Thymus (tissue), 11 donors: Measurements from ENCODE around the gene KIRREL3. TPM values are rescaled to one million over a fixed set of nuclear protein-coding genes. Genes with fewer than 3 reads are reported as not detected.
A peak's percentile ranks its signal among the peaks of the same experiment; 100 is the strongest.

Experiments used
- DNase-seq, 9 donors: peaks; one replicate each; pipeline ENCODE4 v3.0.0-alpha.2; 2013; ENCODE audit warnings: low spot score in 9 of 9, low read depth in 6 of 9, missing footprints in 1 of 9
- H3K27ac ChIP-seq, 2 donors: one replicate each; pipeline ENCODE4 v1.5.1; 2013; ENCODE audit warnings: control low read depth in 1 of 2, low read depth in 1 of 2, low read length in 1 of 2, mild to moderate bottlenecking in 1 of 2, moderate library complexity in 1 of 2
- H3K27me3 ChIP-seq, 2 donors: one replicate each; pipeline ENCODE4 v1.5.1; 2013; ENCODE audit warnings: low read length in 1 of 2; ENCODE audit not compliant: control insufficient read depth in 2 of 2, insufficient read depth in 1 of 2
- H3K36me3 ChIP-seq, 2 donors: one replicate each; pipeline ENCODE4 v1.5.1; 2013; ENCODE audit warnings: low read length in 1 of 2, mild to moderate bottlenecking in 1 of 2, moderate library complexity in 1 of 2; ENCODE audit not compliant: control insufficient read depth in 2 of 2, insufficient read depth in 2 of 2
- H3K4me1 ChIP-seq, 2 donors: one replicate each; pipeline ENCODE4 v1.5.1; 2013; ENCODE audit warnings: low read length in 2 of 2; ENCODE audit not compliant: control insufficient read depth in 2 of 2, insufficient read depth in 2 of 2
- H3K4me3 ChIP-seq, 2 donors: one replicate each; pipeline ENCODE4 v1.5.1; 2013; ENCODE audit warnings: low read length in 2 of 2, control low read depth in 1 of 2, mild to moderate bottlenecking in 1 of 2
- H3K9me3 ChIP-seq, 2 donors: one replicate each; pipeline ENCODE4 v1.5.1; 2013; ENCODE audit warnings: low read length in 1 of 2, mild to moderate bottlenecking in 1 of 2; ENCODE audit not compliant: control insufficient read depth in 2 of 2, insufficient read depth in 1 of 2
- WGBS: extraction: QIAGEN DNeasy Blood & Tissue Kit; methylation state at CpG from one replicate; pipeline ENCODE4 v1.1.7; 2013; 5-methylcytosine and 5-hydroxymethylcytosine counted together
- polyA plus RNA-seq: library from polyadenylated mRNA; stranded (reverse); fragments of 200-250 nt; gene quantifications from one replicate; pipeline ENCODE4 v1.2.3, GENCODE V29; 2013
- total RNA-seq: library from RNA; stranded (reverse); fragments of 120-200 nt; gene quantifications from one replicate; pipeline ENCODE4 v1.2.4, GENCODE V29; 2013
- donor health status: healthy.

Gene KIRREL3
- total and polyA plus RNA-seq, 2 donors: 0.09 to 0.14 TPM

GRCh38 chr11:126417091-126417862, 583.3 kb downstream of the KIRREL3 start:
- no peak for DNase-seq
- H3K4me1 ChIP-seq: peaks cover 0 to 19% of the 10 kb centered on the region in 2 donors
- H3K4me3 ChIP-seq: peak overlapping the region in 1 of 2 donors; percentile 6
- H3K36me3 ChIP-seq: no peaks in the 10 kb centered on the region
- H3K9me3 ChIP-seq: no peaks in the 10 kb centered on the region
- WGBS: 95% methylated on average over 12 of the region's 12 CpGs
- no peak overlapping the region for H3K27ac ChIP-seq
- H3K27me3 ChIP-seq: no peaks in the 10 kb centered on the region

GRCh38 chr11:126416542-126417090, 584.0 kb downstream of the KIRREL3 start:
- H3K27ac ChIP-seq: no peak overlapping the region
- peak; percentile 43 to 81 (median 59) for DNase-seq
- peaks cover 0 to 19% of the 10 kb centered on the region in 2 donors for H3K4me1 ChIP-seq
- H3K27me3 ChIP-seq: no peaks in the 10 kb centered on the region
- WGBS: 10% methylated on average over 52 of the region's 52 CpGs
- peak overlapping the region; percentile 6 to 46 for H3K4me3 ChIP-seq
- H3K36me3 ChIP-seq: no peaks in the 10 kb centered on the region
- no peaks in the 10 kb centered on the region for H3K9me3 ChIP-seq

GRCh38 chr11:126415669-126416420, 584.7 kb downstream of the KIRREL3 start:
- Histone ChIP-seq H3K27me3 (no peaks in the 10 kb centered on the region), H3K36me3 (no peaks in the 10 kb centered on the region), H3K4me3 (peak overlapping the region; percentile 6 to 46), H3K9me3 (no peaks in the 10 kb centered on the region), H3K4me1 (peaks cover 0 to 15% of the 10 kb centered on the region in 2 donors), H3K27ac (peak overlapping the region in 1 of 2 donors; percentile 36)
- 93% methylated on average over 19 of the region's 19 CpGs for WGBS
- no peak for DNase-seq

GRCh38 chr11:126415128-126415527, 585.4 kb downstream of the KIRREL3 start:
- H3K9me3 ChIP-seq: no peaks in the 10 kb centered on the region
- H3K4me3 ChIP-seq: no peak overlapping the region
- no peaks in the 10 kb centered on the region for H3K27me3 ChIP-seq
- H3K4me1 ChIP-seq: peaks cover 0 to 12% of the 10 kb centered on the region in 2 donors
- H3K27ac ChIP-seq: no peak overlapping the region
- no peaks in the 10 kb centered on the region for H3K36me3 ChIP-seq
- DNase-seq: no peak
- 93% methylated on average over 7 of the region's 7 CpGs for WGBS

- Histone ChIP-seq H3K4me1 (peaks cover 0 to 8% of the 10 kb centered on the region in 2 donors), H3K36me3 (no peaks in the 10 kb centered on the region), H3K9me3 (no peaks in the 10 kb centered on the region), H3K27ac (no peak overlapping the region), H3K27me3 (no peaks in the 10 kb centered on the region), H3K4me3 (no peak overlapping the region)
- WGBS: 98% methylated on average over 5 of the region's 5 CpGs
- no peak for DNase-seq
Measured at GRCh38 chr11:126414615-126415014, 586.0 kb downstream of the KIRREL3 start.

GRCh38 chr11:126413843-126414405, 586.6 kb downstream of the KIRREL3 start:
- H3K36me3 ChIP-seq: peaks cover 0 to 4% of the 10 kb centered on the region in 2 donors
- no peak for DNase-seq
- no peak overlapping the region for H3K27ac ChIP-seq
- H3K4me3 ChIP-seq: no peak overlapping the region
- WGBS: 96% methylated on average over 9 of the region's 9 CpGs
- H3K27me3 ChIP-seq: no peaks in the 10 kb centered on the region
- no peaks in the 10 kb centered on the region for H3K9me3 ChIP-seq
- peaks cover 0 to 8% of the 10 kb centered on the region in 2 donors for H3K4me1 ChIP-seq

GRCh38 chr11:126413426-126413825, 587.1 kb downstream of the KIRREL3 start:
- H3K27me3 ChIP-seq: no peaks in the 10 kb centered on the region
- H3K36me3 ChIP-seq: peaks cover 0 to 4% of the 10 kb centered on the region in 2 donors
- H3K9me3 ChIP-seq: no peaks in the 10 kb centered on the region
- H3K27ac ChIP-seq: no peak overlapping the region
- DNase-seq: no peak
- 98% methylated on average over 11 of the region's 11 CpGs for WGBS
- H3K4me1 ChIP-seq: peaks cover 0 to 8% of the 10 kb centered on the region in 2 donors
- no peak overlapping the region for H3K4me3 ChIP-seq

GRCh38 chr11:126411971-126412381, 588.6 kb downstream of the KIRREL3 start:
- no peaks in the 10 kb centered on the region for H3K27me3 ChIP-seq
- H3K4me1 ChIP-seq: peaks cover 0 to 8% of the 10 kb centered on the region in 2 donors
- H3K4me3 ChIP-seq: no peak overlapping the region
- whole genome bisulfite sequencing: 96% methylated on average over 6 of the region's 6 CpGs
- H3K36me3 ChIP-seq: peaks cover 2 to 9% of the 10 kb centered on the region in 2 donors
- H3K27ac ChIP-seq: no peak overlapping the region
- DNase-seq: no peak
- H3K9me3 ChIP-seq: no peaks in the 10 kb centered on the region
